Astrocyte (in vitro differentiated cells and primary cell): ENCODE results near the gene RGN.

Source experiments
- CTCF ChIP-seq: IDR thresholded peaks from 2 replicates; pipeline ENCODE4 v1.5.1; 2011; ENCODE audit warnings: low read depth, mild to moderate bottlenecking, inconsistent platforms, low read length, moderate library complexity; ENCODE audit not compliant: insufficient read depth
- EZH2 ChIP-seq: IDR thresholded peaks from 2 replicates; pipeline ENCODE4 v1.6.1; 2012; ENCODE audit warnings: mild to moderate bottlenecking, low read length, inconsistent platforms; ENCODE audit not compliant: insufficient read depth

GRCh38 chrX:47098338-47099094 lies 20.3 kb downstream of the RGN start:
- TF ChIP-seq CTCF (no peak), EZH2 (no peak)
